ENCODE measurements around the gene PEX16. TPM values are rescaled to one million over a fixed set of nuclear protein-coding genes. Genes with fewer than 3 reads are reported as not detected.

Gene PEX16
- total and polyA plus RNA-seq, 2 of the 13 experiments (the other 11 are each of a cell fraction or from before 2014, with no cell fraction given), result 12.5 to 21.8 TPM

DNA sequence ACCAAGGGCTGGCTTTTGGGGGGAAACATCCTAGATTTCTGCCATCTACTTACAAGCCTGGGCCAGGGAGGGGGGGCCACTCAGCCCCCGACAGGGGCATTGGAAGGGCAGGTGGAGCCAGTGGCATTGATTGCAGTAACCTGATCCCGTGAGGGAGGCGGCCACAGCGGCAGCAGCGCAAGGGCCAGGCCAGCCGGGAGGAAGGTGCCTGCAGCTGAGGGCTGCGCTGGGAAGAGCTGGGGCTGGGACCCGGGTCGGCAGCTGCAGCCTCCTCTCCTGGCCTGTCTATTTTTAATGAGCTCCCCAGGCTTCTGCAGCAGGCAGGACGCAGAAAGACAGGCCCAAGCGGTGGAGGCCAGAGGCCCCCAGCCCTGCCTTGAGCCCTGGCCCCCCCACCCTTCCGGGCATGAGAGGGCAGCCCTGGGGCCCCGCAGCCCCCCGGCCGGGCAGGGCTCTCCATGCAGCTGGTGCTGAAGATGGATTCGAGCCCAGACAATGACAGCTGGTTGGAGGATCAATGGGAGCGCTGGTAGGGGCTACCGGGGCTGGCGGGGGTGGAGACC, 21.2 kb downstream of the PEX16 start (continued):
- TF ChIP-seq, protein P1, sequence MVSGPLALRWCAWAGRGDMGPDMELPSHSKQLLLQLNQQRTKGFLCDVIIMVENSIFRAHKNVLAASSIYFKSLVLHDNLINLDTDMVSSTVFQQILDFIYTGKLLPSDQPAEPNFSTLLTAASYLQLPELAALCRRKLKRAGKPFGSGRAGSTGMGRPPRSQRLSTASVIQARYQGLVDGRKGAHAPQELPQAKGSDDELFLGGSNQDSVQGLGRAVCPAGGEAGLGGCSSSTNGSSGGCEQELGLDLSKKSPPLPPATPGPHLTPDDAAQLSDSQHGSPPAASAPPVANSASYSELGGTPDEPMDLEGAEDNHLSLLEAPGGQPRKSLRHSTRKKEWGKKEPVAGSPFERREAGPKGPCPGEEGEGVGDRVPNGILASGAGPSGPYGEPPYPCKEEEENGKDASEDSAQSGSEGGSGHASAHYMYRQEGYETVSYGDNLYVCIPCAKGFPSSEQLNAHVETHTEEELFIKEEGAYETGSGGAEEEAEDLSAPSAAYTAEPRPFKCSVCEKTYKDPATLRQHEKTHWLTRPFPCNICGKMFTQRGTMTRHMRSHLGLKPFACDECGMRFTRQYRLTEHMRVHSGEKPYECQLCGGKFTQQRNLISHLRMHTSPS (CRISPR knock-in tag; IDR thresholded peaks at IDR 0.05; ENCODE audit: low read depth), result no peak
- TF ChIP-seq ZNF550 (CRISPR knock-in tag; IDR thresholded peaks at IDR 0.05; ENCODE audit: borderline replicate concordance) (no peak), ZNF24 (IDR thresholded peaks at IDR 0.05) (no peak), SOX5 (CRISPR knock-in tag; IDR thresholded peaks at IDR 0.05; ENCODE audit: borderline replicate concordance) (no peak), NR1H2 (CRISPR knock-in tag; IDR thresholded peaks at IDR 0.05; ENCODE audit: borderline replicate concordance, low read depth) (no peak), TRIM24 (CRISPR knock-in tag; IDR thresholded peaks at IDR 0.05) (no peak), ZNF564 (CRISPR knock-in tag; IDR thresholded peaks at IDR 0.05) (no peak), GATAD1 (CRISPR knock-in tag; IDR thresholded peaks at IDR 0.05) (no peak), HIVEP1 (CRISPR knock-in tag; IDR thresholded peaks at IDR 0.05) (no peak), ZNF143 (CRISPR knock-in tag; IDR thresholded peaks at IDR 0.05) (no peak), ZNF225 (CRISPR knock-in tag; IDR thresholded peaks at IDR 0.05) (no peak), ONECUT2 (CRISPR knock-in tag; IDR thresholded peaks at IDR 0.05) (no peak), ZNF230 (CRISPR knock-in tag; IDR thresholded peaks at IDR 0.05) (no peak), RARG (CRISPR knock-in tag; IDR thresholded peaks at IDR 0.05; ENCODE audit: low read depth) (no peak)
- TF ChIP-seq, protein P2, sequence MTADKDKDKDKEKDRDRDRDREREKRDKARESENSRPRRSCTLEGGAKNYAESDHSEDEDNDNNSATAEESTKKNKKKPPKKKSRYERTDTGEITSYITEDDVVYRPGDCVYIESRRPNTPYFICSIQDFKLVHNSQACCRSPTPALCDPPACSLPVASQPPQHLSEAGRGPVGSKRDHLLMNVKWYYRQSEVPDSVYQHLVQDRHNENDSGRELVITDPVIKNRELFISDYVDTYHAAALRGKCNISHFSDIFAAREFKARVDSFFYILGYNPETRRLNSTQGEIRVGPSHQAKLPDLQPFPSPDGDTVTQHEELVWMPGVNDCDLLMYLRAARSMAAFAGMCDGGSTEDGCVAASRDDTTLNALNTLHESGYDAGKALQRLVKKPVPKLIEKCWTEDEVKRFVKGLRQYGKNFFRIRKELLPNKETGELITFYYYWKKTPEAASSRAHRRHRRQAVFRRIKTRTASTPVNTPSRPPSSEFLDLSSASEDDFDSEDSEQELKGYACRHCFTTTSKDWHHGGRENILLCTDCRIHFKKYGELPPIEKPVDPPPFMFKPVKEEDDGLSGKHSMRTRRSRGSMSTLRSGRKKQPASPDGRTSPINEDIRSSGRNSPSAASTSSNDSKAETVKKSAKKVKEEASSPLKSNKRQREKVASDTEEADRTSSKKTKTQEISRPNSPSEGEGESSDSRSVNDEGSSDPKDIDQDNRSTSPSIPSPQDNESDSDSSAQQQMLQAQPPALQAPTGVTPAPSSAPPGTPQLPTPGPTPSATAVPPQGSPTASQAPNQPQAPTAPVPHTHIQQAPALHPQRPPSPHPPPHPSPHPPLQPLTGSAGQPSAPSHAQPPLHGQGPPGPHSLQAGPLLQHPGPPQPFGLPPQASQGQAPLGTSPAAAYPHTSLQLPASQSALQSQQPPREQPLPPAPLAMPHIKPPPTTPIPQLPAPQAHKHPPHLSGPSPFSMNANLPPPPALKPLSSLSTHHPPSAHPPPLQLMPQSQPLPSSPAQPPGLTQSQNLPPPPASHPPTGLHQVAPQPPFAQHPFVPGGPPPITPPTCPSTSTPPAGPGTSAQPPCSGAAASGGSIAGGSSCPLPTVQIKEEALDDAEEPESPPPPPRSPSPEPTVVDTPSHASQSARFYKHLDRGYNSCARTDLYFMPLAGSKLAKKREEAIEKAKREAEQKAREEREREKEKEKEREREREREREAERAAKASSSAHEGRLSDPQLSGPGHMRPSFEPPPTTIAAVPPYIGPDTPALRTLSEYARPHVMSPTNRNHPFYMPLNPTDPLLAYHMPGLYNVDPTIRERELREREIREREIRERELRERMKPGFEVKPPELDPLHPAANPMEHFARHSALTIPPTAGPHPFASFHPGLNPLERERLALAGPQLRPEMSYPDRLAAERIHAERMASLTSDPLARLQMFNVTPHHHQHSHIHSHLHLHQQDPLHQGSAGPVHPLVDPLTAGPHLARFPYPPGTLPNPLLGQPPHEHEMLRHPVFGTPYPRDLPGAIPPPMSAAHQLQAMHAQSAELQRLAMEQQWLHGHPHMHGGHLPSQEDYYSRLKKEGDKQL (CRISPR knock-in tag; IDR thresholded peaks at IDR 0.05; ENCODE audit: low read depth), result no peak
- TF ChIP-seq, protein P3, sequence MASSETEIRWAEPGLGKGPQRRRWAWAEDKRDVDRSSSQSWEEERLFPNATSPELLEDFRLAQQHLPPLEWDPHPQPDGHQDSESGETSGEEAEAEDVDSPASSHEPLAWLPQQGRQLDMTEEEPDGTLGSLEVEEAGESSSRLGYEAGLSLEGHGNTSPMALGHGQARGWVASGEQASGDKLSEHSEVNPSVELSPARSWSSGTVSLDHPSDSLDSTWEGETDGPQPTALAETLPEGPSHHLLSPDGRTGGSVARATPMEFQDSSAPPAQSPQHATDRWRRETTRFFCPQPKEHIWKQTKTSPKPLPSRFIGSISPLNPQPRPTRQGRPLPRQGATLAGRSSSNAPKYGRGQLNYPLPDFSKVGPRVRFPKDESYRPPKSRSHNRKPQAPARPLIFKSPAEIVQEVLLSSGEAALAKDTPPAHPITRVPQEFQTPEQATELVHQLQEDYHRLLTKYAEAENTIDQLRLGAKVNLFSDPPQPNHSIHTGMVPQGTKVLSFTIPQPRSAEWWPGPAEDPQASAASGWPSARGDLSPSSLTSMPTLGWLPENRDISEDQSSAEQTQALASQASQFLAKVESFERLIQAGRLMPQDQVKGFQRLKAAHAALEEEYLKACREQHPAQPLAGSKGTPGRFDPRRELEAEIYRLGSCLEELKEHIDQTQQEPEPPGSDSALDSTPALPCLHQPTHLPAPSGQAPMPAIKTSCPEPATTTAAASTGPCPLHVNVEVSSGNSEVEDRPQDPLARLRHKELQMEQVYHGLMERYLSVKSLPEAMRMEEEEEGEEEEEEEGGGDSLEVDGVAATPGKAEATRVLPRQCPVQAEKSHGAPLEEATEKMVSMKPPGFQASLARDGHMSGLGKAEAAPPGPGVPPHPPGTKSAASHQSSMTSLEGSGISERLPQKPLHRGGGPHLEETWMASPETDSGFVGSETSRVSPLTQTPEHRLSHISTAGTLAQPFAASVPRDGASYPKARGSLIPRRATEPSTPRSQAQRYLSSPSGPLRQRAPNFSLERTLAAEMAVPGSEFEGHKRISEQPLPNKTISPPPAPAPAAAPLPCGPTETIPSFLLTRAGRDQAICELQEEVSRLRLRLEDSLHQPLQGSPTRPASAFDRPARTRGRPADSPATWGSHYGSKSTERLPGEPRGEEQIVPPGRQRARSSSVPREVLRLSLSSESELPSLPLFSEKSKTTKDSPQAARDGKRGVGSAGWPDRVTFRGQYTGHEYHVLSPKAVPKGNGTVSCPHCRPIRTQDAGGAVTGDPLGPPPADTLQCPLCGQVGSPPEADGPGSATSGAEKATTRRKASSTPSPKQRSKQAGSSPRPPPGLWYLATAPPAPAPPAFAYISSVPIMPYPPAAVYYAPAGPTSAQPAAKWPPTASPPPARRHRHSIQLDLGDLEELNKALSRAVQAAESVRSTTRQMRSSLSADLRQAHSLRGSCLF (CRISPR knock-in tag; IDR thresholded peaks at IDR 0.05; ENCODE audit: borderline replicate concordance), result no peak
- TF ChIP-seq, protein P4, sequence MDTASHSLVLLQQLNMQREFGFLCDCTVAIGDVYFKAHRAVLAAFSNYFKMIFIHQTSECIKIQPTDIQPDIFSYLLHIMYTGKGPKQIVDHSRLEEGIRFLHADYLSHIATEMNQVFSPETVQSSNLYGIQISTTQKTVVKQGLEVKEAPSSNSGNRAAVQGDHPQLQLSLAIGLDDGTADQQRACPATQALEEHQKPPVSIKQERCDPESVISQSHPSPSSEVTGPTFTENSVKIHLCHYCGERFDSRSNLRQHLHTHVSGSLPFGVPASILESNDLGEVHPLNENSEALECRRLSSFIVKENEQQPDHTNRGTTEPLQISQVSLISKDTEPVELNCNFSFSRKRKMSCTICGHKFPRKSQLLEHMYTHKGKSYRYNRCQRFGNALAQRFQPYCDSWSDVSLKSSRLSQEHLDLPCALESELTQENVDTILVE (CRISPR knock-in tag; IDR thresholded peaks at IDR 0.05), result no peak
